Hepatocyte (in vitro differentiated cells): ENCODE results near the gene SLC38A1. TPM values are rescaled to one million over a fixed set of nuclear protein-coding genes. Genes with fewer than 3 reads are reported as not detected.
"Not testable (repeated sequence)": the region's sequence is repeated elsewhere in the genome, so short reads cannot be mapped to it uniquely, and the experiment has no call there.

Experiments used
- DNase-seq: peaks from one replicate; pipeline ENCODE4 v3.0.0-alpha.2; 2016; ENCODE audit warnings: low spot score
- H2AFZ ChIP-seq: fragments of 200-600 bp; sonication (generic); 2 replicates; pipeline ENCODE4 v1.6.0; 2016; ENCODE audit warnings: antibody characterized with exemption, mild to moderate bottlenecking
- H3K27ac ChIP-seq: fragments of 200-600 bp; sonication (generic); 2 replicates; pipeline ENCODE4 v1.5.1; 2016; ENCODE audit warnings: mild to moderate bottlenecking
- H3K27me3 ChIP-seq: fragments of 200-600 bp; sonication (generic); 2 replicates; pipeline ENCODE4 v1.6.1; 2016
- H3K36me3 ChIP-seq: fragments of 200-600 bp; sonication (generic); replicated peaks from 2 replicates; pipeline ENCODE4 v1.5.1; 2016; ENCODE audit warnings: low read depth; ENCODE audit not compliant: insufficient read depth
- H3K4me1 ChIP-seq: fragments of 200-600 bp; sonication (generic); 2 replicates; pipeline ENCODE4 v1.5.1; 2016; ENCODE audit warnings: mild to moderate bottlenecking, moderate library complexity; ENCODE audit not compliant: insufficient read depth
- H3K4me2 ChIP-seq: fragments of 200-600 bp; sonication (generic); 2 replicates; pipeline ENCODE4 v1.6.0; 2016
- H3K4me3 ChIP-seq: fragments of 200-600 bp; sonication (generic); 2 replicates; pipeline ENCODE4 v1.5.1; 2016; ENCODE audit warnings: mild to moderate bottlenecking
- H3K79me2 ChIP-seq: fragments of 200-600 bp; sonication (generic); 2 replicates; pipeline ENCODE4 v1.6.0; 2017; ENCODE audit warnings: mild to moderate bottlenecking
- H3K9me2 ChIP-seq: fragments of 200-600 bp; sonication (generic); replicated peaks from 2 replicates; pipeline ENCODE4 v1.6.0; 2017; ENCODE audit warnings: mild to moderate bottlenecking; ENCODE audit not compliant: insufficient read depth
- H3K9me3 ChIP-seq: fragments of 200-600 bp; sonication (generic); 2 replicates; pipeline ENCODE4 v1.5.1; 2016; ENCODE audit warnings: low read depth, mild to moderate bottlenecking
- H4K20me1 ChIP-seq: fragments of 200-600 bp; sonication (generic); 2 replicates; pipeline ENCODE4 v1.6.0; 2016; ENCODE audit warnings: mild to moderate bottlenecking; ENCODE audit not compliant: insufficient read depth, poor library complexity, severe bottlenecking
- EZH2 ChIP-seq: fragments of 200-600 bp; sonication (generic); IDR thresholded peaks from 2 replicates; pipeline ENCODE4 v1.6.1; 2016; ENCODE audit warnings: antibody characterized with exemption, mild to moderate bottlenecking, borderline replicate concordance
- EZH2phosphoT487 ChIP-seq: fragments of 200-600 bp; sonication (generic); IDR thresholded peaks from one replicate; pipeline ENCODE4 v1.6.1; 2018; ENCODE audit warnings: antibody characterized with exemption, mild to moderate bottlenecking, low read depth, moderate library complexity; ENCODE audit not compliant: unreplicated experiment, severe bottlenecking
- WGBS: methylation state at CpG from one replicate; pipeline ENCODE4 v1.1.6; 2016; ENCODE audit warnings: low lambda C conversion rate; ENCODE audit errors: missing lambda C conversion rate; 5-methylcytosine and 5-hydroxymethylcytosine counted together
- polyA plus RNA-seq: library from polyadenylated mRNA; unstranded; fragments of >200 nt; fragmentation: Nextera tagmentation; extraction: Ambion mirVana; gene quantifications from 2 replicates; pipeline ENCODE4 v1.2.1, GENCODE V29; 2016
- total RNA-seq: library from RNA; depleted of rRNA; stranded (reverse); fragments of >200 nt; gene quantifications from 2 replicates; pipeline ENCODE4 v1.2.3, GENCODE V29; 2014
- TF ChIP-seq, protein P1 (sequence below): fragments of 200-600 bp; sonication (generic); IDR thresholded peaks from 2 replicates; pipeline ENCODE4 v1.5.1; 2016; ENCODE audit warnings: antibody characterized with exemption, mild to moderate bottlenecking; ENCODE audit not compliant: poor library complexity

SLC38A1 gene
- total and polyA plus RNA-seq, 2 experiments from 2014 or later, result 48.2 to 86.8 TPM

DNA sequence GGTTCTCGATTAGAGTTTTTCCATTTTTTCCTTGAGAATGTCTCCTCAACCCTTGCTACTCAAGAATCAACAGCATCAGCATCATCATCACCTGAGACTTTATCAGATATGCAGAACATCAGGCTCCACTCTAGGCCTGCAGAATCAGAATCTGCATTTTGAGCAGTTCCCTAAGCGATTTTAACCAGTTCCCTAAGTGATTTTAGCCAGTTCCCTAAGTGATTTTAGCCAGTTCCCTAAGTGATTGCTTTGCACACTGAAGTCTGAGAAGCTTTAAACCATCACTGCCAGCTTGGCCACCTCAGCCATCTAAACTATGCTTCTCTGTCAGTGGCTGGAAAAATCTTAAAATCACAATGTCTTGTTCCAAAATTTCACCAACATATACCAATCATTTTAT lies 29.4 kb upstream of the SLC38A1 start:
- Histone ChIP-seq H3K79me2 (no peaks in the 10 kb centered on the region), H2AFZ (no peak overlapping the region), H3K27ac (no peak overlapping the region), H3K4me2 (no peak overlapping the region), H3K4me3 (no peak overlapping the region), H3K4me1 (no peaks in the 10 kb centered on the region), H4K20me1 (no peaks in the 10 kb centered on the region), H3K27me3 (no peaks in the 10 kb centered on the region), H3K36me3 (no peaks in the 10 kb centered on the region), H3K9me3 (no peaks in the 10 kb centered on the region), H3K9me2 (no peaks in the 10 kb centered on the region)
- no peak for DNase-seq
- TF ChIP-seq, protein P1, sequence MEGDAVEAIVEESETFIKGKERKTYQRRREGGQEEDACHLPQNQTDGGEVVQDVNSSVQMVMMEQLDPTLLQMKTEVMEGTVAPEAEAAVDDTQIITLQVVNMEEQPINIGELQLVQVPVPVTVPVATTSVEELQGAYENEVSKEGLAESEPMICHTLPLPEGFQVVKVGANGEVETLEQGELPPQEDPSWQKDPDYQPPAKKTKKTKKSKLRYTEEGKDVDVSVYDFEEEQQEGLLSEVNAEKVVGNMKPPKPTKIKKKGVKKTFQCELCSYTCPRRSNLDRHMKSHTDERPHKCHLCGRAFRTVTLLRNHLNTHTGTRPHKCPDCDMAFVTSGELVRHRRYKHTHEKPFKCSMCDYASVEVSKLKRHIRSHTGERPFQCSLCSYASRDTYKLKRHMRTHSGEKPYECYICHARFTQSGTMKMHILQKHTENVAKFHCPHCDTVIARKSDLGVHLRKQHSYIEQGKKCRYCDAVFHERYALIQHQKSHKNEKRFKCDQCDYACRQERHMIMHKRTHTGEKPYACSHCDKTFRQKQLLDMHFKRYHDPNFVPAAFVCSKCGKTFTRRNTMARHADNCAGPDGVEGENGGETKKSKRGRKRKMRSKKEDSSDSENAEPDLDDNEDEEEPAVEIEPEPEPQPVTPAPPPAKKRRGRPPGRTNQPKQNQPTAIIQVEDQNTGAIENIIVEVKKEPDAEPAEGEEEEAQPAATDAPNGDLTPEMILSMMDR, result no peak
- TF ChIP-seq EZH2, result no peak
- TF ChIP-seq EZH2phosphoT487, result no peak
- WGBS, result 80% methylated on average over 2 of the region's 2 CpGs

DNA sequence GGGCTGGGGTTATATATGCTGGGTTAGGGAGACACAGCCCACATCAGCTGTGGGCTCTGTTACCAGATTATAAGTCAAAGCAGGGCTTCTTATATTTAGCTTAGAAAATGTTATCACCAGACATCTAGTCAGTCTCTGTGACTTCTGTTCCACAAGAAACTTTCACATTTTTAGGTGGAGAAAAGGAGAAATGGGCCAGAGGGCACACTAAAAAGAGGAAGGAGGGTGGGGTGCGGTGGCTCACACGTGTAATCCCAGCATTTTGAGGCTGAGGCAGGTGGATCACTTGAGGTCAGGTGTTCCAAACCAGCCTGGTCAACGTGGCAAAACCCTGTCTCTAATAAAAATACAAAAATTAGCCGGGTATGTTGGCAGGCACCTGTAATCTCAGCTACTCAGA lies 28.0 kb upstream of the SLC38A1 start:
- no peak overlapping the region for H2AFZ ChIP-seq
- no peaks in the 10 kb centered on the region for H3K36me3 ChIP-seq
- no peak overlapping the region for H3K4me3 ChIP-seq
- H3K79me2 ChIP-seq, result no peaks in the 10 kb centered on the region
- no peaks in the 10 kb centered on the region for H3K27me3 ChIP-seq
- DNase-seq, result no peak
- H3K4me2 ChIP-seq, result no peak overlapping the region
- no peaks in the 10 kb centered on the region for H3K9me2 ChIP-seq
- TF ChIP-seq EZH2phosphoT487, result no peak
- H3K27ac ChIP-seq, result no peak overlapping the region
- H4K20me1 ChIP-seq, result no peaks in the 10 kb centered on the region
- H3K9me3 ChIP-seq, result no peaks in the 10 kb centered on the region
- 87% methylated on average over 4 of the region's 4 CpGs for WGBS
- no peaks in the 10 kb centered on the region for H3K4me1 ChIP-seq

DNA sequence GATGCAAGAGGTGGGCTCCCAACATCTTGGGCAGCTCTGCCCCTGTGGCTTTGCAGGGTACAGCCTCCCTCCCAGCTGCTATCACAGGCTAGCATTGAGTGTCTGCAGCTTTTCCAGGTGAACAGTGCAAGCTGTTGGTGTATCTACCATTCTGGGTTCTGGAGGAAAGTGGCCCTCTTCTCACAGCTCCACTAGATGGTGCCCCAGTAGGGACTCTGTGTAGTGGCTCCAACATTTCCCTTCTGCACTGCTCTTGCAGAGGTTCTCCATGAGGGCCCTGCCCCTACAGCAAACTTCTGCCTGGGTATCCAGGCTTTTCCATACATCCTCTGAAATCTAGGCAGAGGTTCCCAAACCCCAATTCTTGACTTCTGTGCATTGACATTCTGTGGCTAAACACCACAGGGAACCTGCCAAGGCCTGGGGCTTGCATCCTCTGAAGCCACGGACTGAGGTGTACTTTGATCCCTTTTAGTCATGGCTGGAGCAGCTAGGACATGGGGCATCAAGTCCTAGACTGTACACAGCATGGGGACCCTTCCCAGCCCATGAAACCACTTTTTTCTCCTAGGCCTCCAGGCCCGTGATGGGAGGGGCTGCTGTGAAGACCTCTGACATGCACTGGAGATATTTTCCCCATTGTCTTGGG lies 24.0 kb upstream of the SLC38A1 start:
- WGBS, result 81% methylated on average over 2 of the region's 2 CpGs
- no peaks in the 10 kb centered on the region for H3K36me3 ChIP-seq
- no peaks in the 10 kb centered on the region for H3K9me2 ChIP-seq
- H3K27ac ChIP-seq, result no peak overlapping the region
- no peak for DNase-seq
- no peaks in the 10 kb centered on the region for H3K9me3 ChIP-seq
- no peak for TF ChIP-seq EZH2phosphoT487
- TF ChIP-seq EZH2, result no peak
- TF ChIP-seq, protein P1, result no peak
- no peaks in the 10 kb centered on the region for H3K4me1 ChIP-seq
- H3K79me2 ChIP-seq, result no peaks in the 10 kb centered on the region
- no peak overlapping the region for H3K4me2 ChIP-seq
- H2AFZ ChIP-seq, result no peak overlapping the region
- no peak overlapping the region for H3K4me3 ChIP-seq
- H3K27me3 ChIP-seq, result no peaks in the 10 kb centered on the region
- no peaks in the 10 kb centered on the region for H4K20me1 ChIP-seq

DNA sequence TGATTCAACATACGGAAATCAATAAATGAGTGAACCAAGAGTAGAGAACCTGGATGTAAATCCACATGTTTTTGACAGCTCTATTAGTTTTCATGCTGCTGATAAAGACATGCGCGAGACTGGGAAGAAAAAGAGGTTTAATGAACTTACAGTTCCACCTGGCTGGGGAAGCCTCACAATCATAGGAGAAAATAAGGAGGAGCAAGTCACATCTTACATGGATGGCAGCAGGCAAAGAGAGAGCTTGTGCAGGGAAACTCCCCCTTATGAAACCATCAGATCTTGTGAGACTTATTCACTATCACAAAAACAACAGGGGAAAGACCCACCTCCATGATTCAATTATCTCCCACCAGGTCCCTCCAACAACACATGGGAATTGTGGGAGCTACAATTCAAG lies 23.1 kb upstream of the SLC38A1 start:
- not testable (repeated sequence) for H3K36me3 ChIP-seq, H3K4me3 ChIP-seq, H3K9me2 ChIP-seq, H3K27ac ChIP-seq, H4K20me1 ChIP-seq, H3K9me3 ChIP-seq, H3K4me2 ChIP-seq, H3K27me3 ChIP-seq, H2AFZ ChIP-seq, DNase-seq, H3K4me1 ChIP-seq, H3K79me2 ChIP-seq
- WGBS, result 93% methylated on average over 3 of the region's 3 CpGs

DNA sequence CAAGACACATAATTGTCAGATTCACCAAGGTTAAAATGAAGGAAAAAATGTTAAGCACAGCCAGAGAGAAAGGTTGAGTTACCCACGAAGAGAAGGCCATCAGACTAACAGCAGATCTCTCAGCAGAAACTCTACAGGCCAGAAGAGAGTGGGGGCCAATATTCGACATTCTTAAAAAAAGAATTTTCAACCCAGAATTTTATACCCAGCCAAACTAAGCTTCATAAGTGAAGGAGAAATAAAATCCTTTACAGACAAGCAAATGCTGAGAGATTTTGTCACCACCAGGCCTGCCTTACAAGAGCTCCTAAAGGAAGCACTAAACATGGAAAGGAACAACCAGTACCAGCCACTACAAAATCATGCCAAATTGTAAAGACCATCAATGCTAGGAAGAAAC lies 16.3 kb upstream of the SLC38A1 start:
- not testable (repeated sequence) for DNase-seq, H4K20me1 ChIP-seq, H3K79me2 ChIP-seq, H3K4me3 ChIP-seq, H3K27ac ChIP-seq, H2AFZ ChIP-seq, H3K4me2 ChIP-seq, H3K9me2 ChIP-seq, H3K36me3 ChIP-seq, H3K9me3 ChIP-seq, H3K4me1 ChIP-seq, H3K27me3 ChIP-seq
- WGBS, result 55% methylated on average over 2 of the region's 2 CpGs
